Measurements from ENCODE around the gene RGS9. TPM values are rescaled to one million over a fixed set of nuclear protein-coding genes. Genes with fewer than 3 reads are reported as not detected.

RGS9 gene
- total and polyA plus RNA-seq, 10 of the 15 experiments (the other 5 are each of a cell fraction or from before 2014, with no cell fraction given), result 1.1 to 10.6 (median 5.6) TPM

DNA sequence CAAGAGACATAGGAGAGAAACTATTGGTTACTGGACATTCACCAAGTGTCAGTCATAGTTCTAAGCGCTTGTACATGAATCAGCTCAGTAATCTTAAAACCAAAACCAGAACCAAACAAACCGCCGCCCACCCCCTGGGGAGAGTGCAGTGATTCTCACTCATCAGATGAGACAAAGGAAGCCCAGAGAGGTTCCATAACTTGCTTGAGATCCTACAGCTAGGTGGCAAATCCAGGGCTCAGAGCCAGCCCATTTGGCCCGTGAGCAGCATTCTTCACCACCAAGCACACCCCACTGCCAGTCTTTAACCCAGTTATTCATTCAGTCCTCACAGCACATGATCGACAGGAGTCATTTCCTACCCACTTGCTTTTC lies 37.2 kb upstream of the RGS9 start (continued):
- TF ChIP-seq RUNX3 (IDR thresholded peaks at IDR 0.05; ENCODE audit: low read length) (peak; percentile 90), JUND (IDR thresholded peaks at IDR 0.05; ENCODE audit: low read depth, low read length) (peak; percentile 59; the same call in 1 of the 2 replicates), SIN3A (IDR thresholded peaks at IDR 0.05; ENCODE audit: low read depth, low read length) (no peak), BHLHE40 (IDR thresholded peaks at IDR 0.05; ENCODE audit: borderline replicate concordance in 1 of 2, low read depth in 2 of 2, low read length in 1 of 2) (peak; percentile 50 to 58; a peak in 2 of 4 replicates), EGR1 (IDR thresholded peaks at IDR 0.05; ENCODE audit: borderline replicate concordance in 1 of 2, low read depth in 2 of 2, low read length in 2 of 2) (peak in 1 of 2 experiments; percentile 55; a peak in 1 of 3 replicates), RFX5 (IDR thresholded peaks at IDR 0.05; ENCODE audit: low read depth, low read length) (no peak), CHD1 (IDR thresholded peaks at IDR 0.05; ENCODE audit: low read depth, low read length) (no peak), YBX1 (IDR thresholded peaks at IDR 0.05) (no peak), ZSCAN29 (IDR thresholded peaks at IDR 0.05) (no peak), IRF4 (IDR thresholded peaks at IDR 0.05; ENCODE audit: low read depth, low read length) (0 out of 2 replicates have a peak, but pooled peaks have one; percentile 49), POU2F2 (IDR thresholded peaks at IDR 0.05; ENCODE audit: borderline replicate concordance, low read depth, low read length) (peak; percentile 40; the same call in 1 of the 3 replicates), NR2F1 (conservative IDR thresholded peaks at IDR 0.05) (no peak), GATAD2B (conservative IDR thresholded peaks at IDR 0.05; ENCODE audit: low read depth) (no peak; the same call in 1 of the 2 replicates), RAD51 (IDR thresholded peaks at IDR 0.05) (0 out of 2 replicates have a peak, but pooled peaks have one; percentile 19)
- TF ChIP-seq, protein P1, sequence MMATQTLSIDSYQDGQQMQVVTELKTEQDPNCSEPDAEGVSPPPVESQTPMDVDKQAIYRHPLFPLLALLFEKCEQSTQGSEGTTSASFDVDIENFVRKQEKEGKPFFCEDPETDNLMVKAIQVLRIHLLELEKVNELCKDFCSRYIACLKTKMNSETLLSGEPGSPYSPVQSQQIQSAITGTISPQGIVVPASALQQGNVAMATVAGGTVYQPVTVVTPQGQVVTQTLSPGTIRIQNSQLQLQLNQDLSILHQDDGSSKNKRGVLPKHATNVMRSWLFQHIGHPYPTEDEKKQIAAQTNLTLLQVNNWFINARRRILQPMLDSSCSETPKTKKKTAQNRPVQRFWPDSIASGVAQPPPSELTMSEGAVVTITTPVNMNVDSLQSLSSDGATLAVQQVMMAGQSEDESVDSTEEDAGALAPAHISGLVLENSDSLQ (IDR thresholded peaks at IDR 0.05), result peak; percentile 95
- TF ChIP-seq, protein P2, sequence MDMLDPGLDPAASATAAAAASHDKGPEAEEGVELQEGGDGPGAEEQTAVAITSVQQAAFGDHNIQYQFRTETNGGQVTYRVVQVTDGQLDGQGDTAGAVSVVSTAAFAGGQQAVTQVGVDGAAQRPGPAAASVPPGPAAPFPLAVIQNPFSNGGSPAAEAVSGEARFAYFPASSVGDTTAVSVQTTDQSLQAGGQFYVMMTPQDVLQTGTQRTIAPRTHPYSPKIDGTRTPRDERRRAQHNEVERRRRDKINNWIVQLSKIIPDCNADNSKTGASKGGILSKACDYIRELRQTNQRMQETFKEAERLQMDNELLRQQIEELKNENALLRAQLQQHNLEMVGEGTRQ (IDR thresholded peaks at IDR 0.05; ENCODE audit: borderline replicate concordance, low read depth, low read length), result no peak
- TF ChIP-seq, protein P3, sequence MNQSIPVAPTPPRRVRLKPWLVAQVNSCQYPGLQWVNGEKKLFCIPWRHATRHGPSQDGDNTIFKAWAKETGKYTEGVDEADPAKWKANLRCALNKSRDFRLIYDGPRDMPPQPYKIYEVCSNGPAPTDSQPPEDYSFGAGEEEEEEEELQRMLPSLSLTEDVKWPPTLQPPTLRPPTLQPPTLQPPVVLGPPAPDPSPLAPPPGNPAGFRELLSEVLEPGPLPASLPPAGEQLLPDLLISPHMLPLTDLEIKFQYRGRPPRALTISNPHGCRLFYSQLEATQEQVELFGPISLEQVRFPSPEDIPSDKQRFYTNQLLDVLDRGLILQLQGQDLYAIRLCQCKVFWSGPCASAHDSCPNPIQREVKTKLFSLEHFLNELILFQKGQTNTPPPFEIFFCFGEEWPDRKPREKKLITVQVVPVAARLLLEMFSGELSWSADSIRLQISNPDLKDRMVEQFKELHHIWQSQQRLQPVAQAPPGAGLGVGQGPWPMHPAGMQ (IDR thresholded peaks at IDR 0.05; ENCODE audit: borderline replicate concordance), result no peak
- TF ChIP-seq, protein P4, sequence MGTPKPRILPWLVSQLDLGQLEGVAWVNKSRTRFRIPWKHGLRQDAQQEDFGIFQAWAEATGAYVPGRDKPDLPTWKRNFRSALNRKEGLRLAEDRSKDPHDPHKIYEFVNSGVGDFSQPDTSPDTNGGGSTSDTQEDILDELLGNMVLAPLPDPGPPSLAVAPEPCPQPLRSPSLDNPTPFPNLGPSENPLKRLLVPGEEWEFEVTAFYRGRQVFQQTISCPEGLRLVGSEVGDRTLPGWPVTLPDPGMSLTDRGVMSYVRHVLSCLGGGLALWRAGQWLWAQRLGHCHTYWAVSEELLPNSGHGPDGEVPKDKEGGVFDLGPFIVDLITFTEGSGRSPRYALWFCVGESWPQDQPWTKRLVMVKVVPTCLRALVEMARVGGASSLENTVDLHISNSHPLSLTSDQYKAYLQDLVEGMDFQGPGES (IDR thresholded peaks at IDR 0.05), result no peak
- TF ChIP-seq, protein P5, sequence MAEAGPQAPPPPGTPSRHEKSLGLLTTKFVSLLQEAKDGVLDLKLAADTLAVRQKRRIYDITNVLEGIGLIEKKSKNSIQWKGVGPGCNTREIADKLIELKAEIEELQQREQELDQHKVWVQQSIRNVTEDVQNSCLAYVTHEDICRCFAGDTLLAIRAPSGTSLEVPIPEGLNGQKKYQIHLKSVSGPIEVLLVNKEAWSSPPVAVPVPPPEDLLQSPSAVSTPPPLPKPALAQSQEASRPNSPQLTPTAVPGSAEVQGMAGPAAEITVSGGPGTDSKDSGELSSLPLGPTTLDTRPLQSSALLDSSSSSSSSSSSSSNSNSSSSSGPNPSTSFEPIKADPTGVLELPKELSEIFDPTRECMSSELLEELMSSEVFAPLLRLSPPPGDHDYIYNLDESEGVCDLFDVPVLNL (IDR thresholded peaks at IDR 0.05; ENCODE audit: low read depth, low read length), result no peak
- TF ChIP-seq, protein P6, sequence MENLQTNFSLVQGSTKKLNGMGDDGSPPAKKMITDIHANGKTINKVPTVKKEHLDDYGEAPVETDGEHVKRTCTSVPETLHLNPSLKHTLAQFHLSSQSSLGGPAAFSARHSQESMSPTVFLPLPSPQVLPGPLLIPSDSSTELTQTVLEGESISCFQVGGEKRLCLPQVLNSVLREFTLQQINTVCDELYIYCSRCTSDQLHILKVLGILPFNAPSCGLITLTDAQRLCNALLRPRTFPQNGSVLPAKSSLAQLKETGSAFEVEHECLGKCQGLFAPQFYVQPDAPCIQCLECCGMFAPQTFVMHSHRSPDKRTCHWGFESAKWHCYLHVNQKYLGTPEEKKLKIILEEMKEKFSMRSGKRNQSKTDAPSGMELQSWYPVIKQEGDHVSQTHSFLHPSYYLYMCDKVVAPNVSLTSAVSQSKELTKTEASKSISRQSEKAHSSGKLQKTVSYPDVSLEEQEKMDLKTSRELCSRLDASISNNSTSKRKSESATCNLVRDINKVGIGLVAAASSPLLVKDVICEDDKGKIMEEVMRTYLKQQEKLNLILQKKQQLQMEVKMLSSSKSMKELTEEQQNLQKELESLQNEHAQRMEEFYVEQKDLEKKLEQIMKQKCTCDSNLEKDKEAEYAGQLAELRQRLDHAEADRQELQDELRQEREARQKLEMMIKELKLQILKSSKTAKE (IDR thresholded peaks at IDR 0.05; ENCODE audit: low read depth, poor library complexity, severe bottlenecking), result peak; percentile 77
- TF ChIP-seq, protein P7, sequence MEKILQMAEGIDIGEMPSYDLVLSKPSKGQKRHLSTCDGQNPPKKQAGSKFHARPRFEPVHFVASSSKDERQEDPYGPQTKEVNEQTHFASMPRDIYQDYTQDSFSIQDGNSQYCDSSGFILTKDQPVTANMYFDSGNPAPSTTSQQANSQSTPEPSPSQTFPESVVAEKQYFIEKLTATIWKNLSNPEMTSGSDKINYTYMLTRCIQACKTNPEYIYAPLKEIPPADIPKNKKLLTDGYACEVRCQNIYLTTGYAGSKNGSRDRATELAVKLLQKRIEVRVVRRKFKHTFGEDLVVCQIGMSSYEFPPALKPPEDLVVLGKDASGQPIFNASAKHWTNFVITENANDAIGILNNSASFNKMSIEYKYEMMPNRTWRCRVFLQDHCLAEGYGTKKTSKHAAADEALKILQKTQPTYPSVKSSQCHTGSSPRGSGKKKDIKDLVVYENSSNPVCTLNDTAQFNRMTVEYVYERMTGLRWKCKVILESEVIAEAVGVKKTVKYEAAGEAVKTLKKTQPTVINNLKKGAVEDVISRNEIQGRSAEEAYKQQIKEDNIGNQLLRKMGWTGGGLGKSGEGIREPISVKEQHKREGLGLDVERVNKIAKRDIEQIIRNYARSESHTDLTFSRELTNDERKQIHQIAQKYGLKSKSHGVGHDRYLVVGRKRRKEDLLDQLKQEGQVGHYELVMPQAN (conservative IDR thresholded peaks at IDR 0.05), result no peak

Measured in GM12878 (cell line).